Sigmoid colon (tissue), 7 donors: ENCODE measurements around the gene TTC33. TPM values are rescaled to one million over a fixed set of nuclear protein-coding genes. Genes with fewer than 3 reads are reported as not detected.

Experiments used
- DNase-seq: peaks from one replicate; pipeline ENCODE4 v3.0.0-alpha.2; 2019
- H3K27ac ChIP-seq, 4 donors: fragments of 200-600 bp; sonication (generic); one replicate each; pipeline ENCODE4 v1.5.1; 2016 to 2019; ENCODE audit warnings: mild to moderate bottlenecking in 1 of 4
- H3K27me3 ChIP-seq, 3 donors: fragments of 200-600 bp; sonication (generic); one replicate each; pipeline ENCODE4 v1.5.1; 2019; ENCODE audit warnings: mild to moderate bottlenecking in 1 of 3
- H3K36me3 ChIP-seq, 4 donors: fragments of 200-600 bp; sonication (generic); one replicate each; pipeline ENCODE4 v1.5.1; 2016 to 2019
- H3K4me1 ChIP-seq, 4 donors: fragments of 200-600 bp; sonication (generic); one replicate each; pipeline ENCODE4 v1.5.1; 2017 to 2019
- H3K4me3 ChIP-seq, 4 donors: fragments of 200-600 bp; sonication (generic); one replicate each; pipeline ENCODE4 v1.5.1; 2017 to 2019; ENCODE audit warnings: mild to moderate bottlenecking in 2 of 4, moderate library complexity in 1 of 4
- H3K9me3 ChIP-seq, 4 donors: fragments of 200-600 bp in 3 of 4; sonication (generic) in 3 of 4; one replicate each; pipeline versions ENCODE4 v1.5.1 to v1.6.1; 2013 to 2019
- EP300 ChIP-seq, 4 donors: sonication (generic); formaldehyde crosslinking; IDR thresholded peaks; one replicate each; pipeline ENCODE4 v1.6.1; 2017; ENCODE audit warnings: antibody characterized with exemption in 4 of 4
- POLR2A ChIP-seq, 2 donors: fragments of 450-650 bp; IDR thresholded peaks; one replicate each; pipeline ENCODE4 v1.6.1; 2016; ENCODE audit warnings: antibody characterized with exemption in 2 of 2, mild to moderate bottlenecking in 2 of 2, moderate library complexity in 2 of 2
- POLR2AphosphoS5 ChIP-seq, 4 donors: sonication (generic); formaldehyde crosslinking; IDR thresholded peaks; one replicate each; pipeline ENCODE4 v1.6.1; 2017; ENCODE audit warnings: antibody characterized with exemption in 4 of 4
- WGBS, 2 donors: extraction: QIAGEN DNeasy Blood & Tissue Kit; methylation state at CpG; one replicate each; pipeline ENCODE4 v1.1.7; 2013; 5-methylcytosine and 5-hydroxymethylcytosine counted together
- intact Hi-C: fragments of 100-400 bp; cut with DNase I; formaldehyde crosslinking; loops from one replicate; pipeline ENCODE4 v1.15.1; 2023
- polyA plus RNA-seq, 3 donors: library from polyadenylated mRNA; stranded (reverse); fragments of 200-250 nt; gene quantifications; one replicate each; pipeline ENCODE4 v1.2.3, GENCODE V29; 2013
- total RNA-seq, 4 donors: library from RNA; depleted of rRNA; stranded (reverse); fragments of >200 nt; gene quantifications; one replicate each; pipeline ENCODE4 v1.1.0, GENCODE V29; 2016
- TF ChIP-seq, protein P1 (sequence below), 4 experiments: fragments of 450-650 bp in 3 of 4; fragments of 200-600 bp in 1 of 4; IDR thresholded peaks; one replicate each; pipeline ENCODE4 v1.5.1; 2016 to 2019; ENCODE audit warnings: antibody characterized with exemption in 4 of 4, mild to moderate bottlenecking in 3 of 4, moderate library complexity in 2 of 4
- donor health status: healthy with polysubstance abuse.
- donor health status: Bipolar disorder and iron deficiency.
- donor health status: healthy.

Gene TTC33
- total and polyA plus RNA-seq, 7 donors = 6.6 to 33.2 (median 18.0) TPM

DNA sequence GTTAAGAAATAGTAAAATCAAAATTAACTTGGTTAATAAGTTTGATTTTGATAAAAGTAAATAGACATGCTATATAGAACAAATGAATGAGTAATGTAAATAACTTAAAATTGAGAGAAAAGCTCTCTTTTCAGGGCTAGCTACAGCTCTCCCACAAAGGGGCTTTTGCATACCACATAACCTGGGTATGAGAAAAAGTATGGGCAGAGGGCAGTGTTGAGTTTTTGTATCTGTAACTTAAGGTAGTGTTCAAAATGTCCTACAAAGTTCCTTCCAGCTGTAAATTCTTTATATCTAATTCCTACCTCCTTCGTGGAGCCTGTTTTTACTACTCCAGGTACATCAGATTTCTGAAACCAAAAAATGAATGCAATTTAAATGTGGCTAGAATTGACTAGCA is 18.9 kb upstream of the TTC33 start:
- no peak for DNase-seq
- Histone ChIP-seq H3K36me3 (peaks cover 0 to 66% (median 4%) of the 10 kb centered on the region in 4 donors), H3K9me3 (no peaks in the 10 kb centered on the region), H3K4me1 (peaks cover 0 to 12% (median 10%) of the 10 kb centered on the region in 4 donors), H3K4me3 (no peak overlapping the region), H3K27ac (no peak overlapping the region), H3K27me3 (no peaks in the 10 kb centered on the region)
- TF ChIP-seq, protein P1, sequence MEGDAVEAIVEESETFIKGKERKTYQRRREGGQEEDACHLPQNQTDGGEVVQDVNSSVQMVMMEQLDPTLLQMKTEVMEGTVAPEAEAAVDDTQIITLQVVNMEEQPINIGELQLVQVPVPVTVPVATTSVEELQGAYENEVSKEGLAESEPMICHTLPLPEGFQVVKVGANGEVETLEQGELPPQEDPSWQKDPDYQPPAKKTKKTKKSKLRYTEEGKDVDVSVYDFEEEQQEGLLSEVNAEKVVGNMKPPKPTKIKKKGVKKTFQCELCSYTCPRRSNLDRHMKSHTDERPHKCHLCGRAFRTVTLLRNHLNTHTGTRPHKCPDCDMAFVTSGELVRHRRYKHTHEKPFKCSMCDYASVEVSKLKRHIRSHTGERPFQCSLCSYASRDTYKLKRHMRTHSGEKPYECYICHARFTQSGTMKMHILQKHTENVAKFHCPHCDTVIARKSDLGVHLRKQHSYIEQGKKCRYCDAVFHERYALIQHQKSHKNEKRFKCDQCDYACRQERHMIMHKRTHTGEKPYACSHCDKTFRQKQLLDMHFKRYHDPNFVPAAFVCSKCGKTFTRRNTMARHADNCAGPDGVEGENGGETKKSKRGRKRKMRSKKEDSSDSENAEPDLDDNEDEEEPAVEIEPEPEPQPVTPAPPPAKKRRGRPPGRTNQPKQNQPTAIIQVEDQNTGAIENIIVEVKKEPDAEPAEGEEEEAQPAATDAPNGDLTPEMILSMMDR (IDR thresholded peaks at IDR 0.05) = no peak
- TF ChIP-seq POLR2AphosphoS5 (IDR thresholded peaks at IDR 0.05) = no peak
- TF ChIP-seq POLR2A (IDR thresholded peaks at IDR 0.05) = no peak
- TF ChIP-seq EP300 (IDR thresholded peaks at IDR 0.05) = no peak
- intact Hi-C loops = no loop called here
- 32 to 69% methylated on average over 1 of the region's 1 CpG for WGBS, 2 donors

DNA sequence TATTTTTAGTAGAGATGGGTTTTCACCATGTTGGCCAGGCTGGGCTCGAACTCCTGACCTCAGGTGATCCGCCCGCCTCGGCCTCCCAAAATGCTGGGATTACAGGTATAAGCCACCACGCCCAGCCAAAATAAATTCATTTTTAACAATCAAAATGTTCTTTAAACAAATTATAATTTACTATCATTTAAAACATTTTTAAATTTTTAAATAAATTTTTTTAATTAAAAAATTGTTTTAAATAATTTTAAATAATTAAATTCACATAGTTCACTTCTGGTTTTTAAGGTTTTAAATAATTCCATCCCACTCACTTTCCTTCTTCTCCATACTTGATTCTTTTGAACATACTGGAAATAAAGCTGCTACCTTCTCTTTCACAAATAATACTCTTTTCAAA is 15.0 kb upstream of the TTC33 start:
- H3K9me3 ChIP-seq = no peaks in the 10 kb centered on the region
- H3K36me3 ChIP-seq = peaks cover 3 to 91% (median 4%) of the 10 kb centered on the region in 4 donors
- H3K4me3 ChIP-seq = no peak overlapping the region
- no peaks in the 10 kb centered on the region for H3K27me3 ChIP-seq
- intact Hi-C loops = no loop called here
- no peak overlapping the region for H3K27ac ChIP-seq
- WGBS, 2 donors = 95 to 96% methylated on average over 5 of the region's 5 CpGs
- DNase-seq = no peak
- TF ChIP-seq, protein P1 (IDR thresholded peaks at IDR 0.05) = no peak
- TF ChIP-seq POLR2A (IDR thresholded peaks at IDR 0.05) = no peak
- TF ChIP-seq POLR2AphosphoS5 (IDR thresholded peaks at IDR 0.05) = no peak
- TF ChIP-seq EP300 (IDR thresholded peaks at IDR 0.05) = no peak
- peaks cover 0 to 3% (median 1%) of the 10 kb centered on the region in 4 donors for H3K4me1 ChIP-seq

DNA sequence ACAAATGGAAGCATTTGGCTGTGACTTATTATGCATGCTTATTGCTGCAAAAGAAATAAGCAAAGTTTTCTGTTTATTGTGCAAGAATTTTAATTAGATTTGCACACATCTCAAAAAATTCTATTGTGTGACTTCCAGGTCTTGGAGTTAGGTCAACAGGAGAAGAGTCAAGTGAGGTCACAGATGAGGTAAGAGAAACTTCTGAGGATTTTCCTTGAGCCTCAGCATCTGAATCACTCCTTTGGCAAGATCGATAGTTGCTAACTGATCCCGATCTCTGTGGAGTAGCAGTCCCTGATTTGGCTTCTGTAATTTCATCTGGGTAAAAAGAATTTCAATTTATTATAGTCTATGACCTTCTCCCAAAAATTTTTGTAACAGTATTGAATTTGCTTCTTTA is 6.9 kb upstream of the TTC33 start:
- intact Hi-C loops = no loop called here
- H3K4me3 ChIP-seq = no peak overlapping the region
- no peaks in the 10 kb centered on the region for H3K9me3 ChIP-seq
- H3K4me1 ChIP-seq = no peaks in the 10 kb centered on the region
- DNase-seq = no peak
- TF ChIP-seq POLR2AphosphoS5 (IDR thresholded peaks at IDR 0.05) (no peak), POLR2A (IDR thresholded peaks at IDR 0.05) (no peak), EP300 (IDR thresholded peaks at IDR 0.05) (no peak)
- TF ChIP-seq, protein P1 (IDR thresholded peaks at IDR 0.05) = no peak
- no peaks in the 10 kb centered on the region for H3K27me3 ChIP-seq
- WGBS, 2 donors = 87 to 99% methylated on average over 2 of the region's 2 CpGs
- no peak overlapping the region for H3K27ac ChIP-seq
- H3K36me3 ChIP-seq = peaks cover 8 to 66% (median 20%) of the 10 kb centered on the region in 4 donors

DNA sequence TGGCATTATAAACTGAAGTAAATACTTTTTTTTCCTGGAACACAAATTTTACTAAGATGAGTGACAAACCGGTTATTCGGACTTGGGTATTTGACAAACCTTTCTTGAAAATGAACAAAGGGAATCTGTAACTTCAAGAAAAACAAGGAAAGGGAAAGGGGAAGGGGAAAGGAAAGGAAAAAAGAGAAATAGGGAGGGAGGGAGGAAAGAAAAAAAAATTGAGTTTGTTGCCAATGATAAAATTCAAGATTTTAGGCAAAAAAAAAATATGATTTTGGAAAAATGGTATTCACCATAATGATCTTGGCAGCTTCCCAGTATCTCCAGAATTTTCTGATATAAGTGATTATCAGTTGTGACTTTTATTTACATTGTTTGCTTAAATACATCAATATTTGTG is 1.6 kb upstream of the TTC33 start:
- H3K4me3 ChIP-seq = no peak overlapping the region
- no peaks in the 10 kb centered on the region for H3K27me3 ChIP-seq
- intact Hi-C loops = no loop called here
- DNase-seq = no peak
- no peak overlapping the region for H3K27ac ChIP-seq
- 95 to 97% methylated on average over 2 of the region's 2 CpGs for WGBS, 2 donors
- H3K9me3 ChIP-seq = no peaks in the 10 kb centered on the region
- peaks cover 0 to 20% (median 11%) of the 10 kb centered on the region in 4 donors for H3K4me1 ChIP-seq
- TF ChIP-seq, protein P1 (IDR thresholded peaks at IDR 0.05) = no peak
- TF ChIP-seq EP300 (IDR thresholded peaks at IDR 0.05) (no peak), POLR2A (IDR thresholded peaks at IDR 0.05) (no peak), POLR2AphosphoS5 (IDR thresholded peaks at IDR 0.05) (no peak)
- peaks cover 0 to 14% (median 2%) of the 10 kb centered on the region in 4 donors for H3K36me3 ChIP-seq

DNA sequence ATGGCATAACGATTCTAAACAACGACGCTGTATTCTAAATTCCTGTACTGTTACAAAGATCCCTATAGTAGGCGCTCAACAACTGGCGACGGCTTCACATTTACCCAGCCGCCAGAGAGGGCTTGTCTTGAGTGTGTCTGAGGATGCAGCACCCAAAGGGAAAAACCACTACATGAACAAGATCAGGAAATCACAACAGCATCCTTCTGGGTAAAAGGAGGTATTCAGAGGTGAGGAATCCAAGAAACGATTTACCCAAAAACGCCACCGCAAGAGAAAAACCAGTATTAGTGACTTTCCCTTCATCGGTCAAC is 711 bp downstream of the TTC33 start:
- Histone ChIP-seq H3K4me3 (peak overlapping the region; percentile 75 to 86 (median 82)), H3K27ac (peak overlapping the region; percentile 88 to 97 (median 92)), H3K4me1 (peaks cover 0 to 20% (median 14%) of the 10 kb centered on the region in 4 donors), H3K36me3 (peaks cover 0 to 3% (median 0%) of the 10 kb centered on the region in 4 donors), H3K27me3 (no peaks in the 10 kb centered on the region), H3K9me3 (no peaks in the 10 kb centered on the region)
- peak; percentile 88 for DNase-seq
- peak; percentile 53 to 71 (median 63) for TF ChIP-seq POLR2AphosphoS5 (IDR thresholded peaks at IDR 0.05)
- TF ChIP-seq POLR2A (IDR thresholded peaks at IDR 0.05) = no peak
- no peak for TF ChIP-seq EP300 (IDR thresholded peaks at IDR 0.05)
- TF ChIP-seq, protein P1 (IDR thresholded peaks at IDR 0.05) = peak; percentile 38 to 60 (median 52)
- intact Hi-C loops = loop anchor here (1.0 to 2.0 kb wide), 3 partner anchors 43 to 124 kb away; partner anchors contain the start of genes PRKAA1 and RPL37
- WGBS, 2 donors = 0% methylated on average over 11 of the region's 11 CpGs
